DND-41 (cell line): ENCODE data around the gene DYNC1I1.

Source experiments
- ATAC-seq: fragments of 200-7000 bp; cut with Tn5 transposase; 3 replicates; pipeline ENCODE4 v1.9.1; 2021; ENCODE audit warnings: low read depth; ENCODE audit not compliant: insufficient read depth
- DNase-seq: peaks from one replicate; pipeline ENCODE4 v3.0.0-alpha.2; 2020
- H2AFZ ChIP-seq: 2 replicates; pipeline ENCODE4 v1.6.0; 2012; ENCODE audit warnings: low read depth, low read length
- H3K27ac ChIP-seq: 2 replicates; pipeline ENCODE4 v1.5.1; 2012; ENCODE audit warnings: low read length, inconsistent platforms
- H3K27me3 ChIP-seq: fragments of 200-600 bp; sonication (generic); 2 replicates; pipeline ENCODE4 v1.6.0; 2012; ENCODE audit warnings: low read length, mild to moderate bottlenecking, inconsistent platforms; ENCODE audit not compliant: insufficient read depth, poor library complexity
- H3K36me3 ChIP-seq: 2 replicates; pipeline ENCODE4 v1.5.1; 2012; ENCODE audit warnings: low read length, inconsistent platforms; ENCODE audit not compliant: insufficient read depth
- H3K4me1 ChIP-seq: 2 replicates; pipeline ENCODE4 v1.5.1; 2012; ENCODE audit warnings: mild to moderate bottlenecking, low read length; ENCODE audit not compliant: insufficient read depth
- H3K4me2 ChIP-seq: 2 replicates; pipeline ENCODE4 v1.6.0; 2012; ENCODE audit warnings: mild to moderate bottlenecking, moderate library complexity, low read length, inconsistent platforms; ENCODE audit not compliant: insufficient read depth
- H3K4me3 ChIP-seq, 2 experiments: fragments of 200-600 bp in 1 of 2; shearing (Covaris generic) in 1 of 2; 2 replicates each; pipeline ENCODE4 v1.5.1; 2012 to 2016; ENCODE audit warnings: inconsistent platforms in 2 of 2, low read length in 2 of 2, mild to moderate bottlenecking in 2 of 2, low read depth in 1 of 2, moderate library complexity in 1 of 2
- H3K79me2 ChIP-seq: 2 replicates; pipeline ENCODE4 v1.6.0; 2012; ENCODE audit warnings: low read length, inconsistent platforms; ENCODE audit not compliant: insufficient read depth
- H3K9ac ChIP-seq: 2 replicates; pipeline ENCODE4 v1.6.0; 2012; ENCODE audit warnings: low read depth, mild to moderate bottlenecking, inconsistent platforms, low read length, moderate library complexity
- H3K9me3 ChIP-seq: 2 replicates; pipeline ENCODE4 v1.5.1; 2012; ENCODE audit warnings: low read length, moderate library complexity, mild to moderate bottlenecking, inconsistent platforms; ENCODE audit not compliant: insufficient read depth, severe bottlenecking
- H4K20me1 ChIP-seq: 2 replicates; pipeline ENCODE4 v1.6.0; 2012; ENCODE audit warnings: low read length; ENCODE audit not compliant: insufficient read depth
- EZH2 ChIP-seq: IDR thresholded peaks from 3 replicates; pipeline ENCODE4 v1.6.1; 2012; ENCODE audit warnings: borderline replicate concordance, low read depth, mild to moderate bottlenecking, moderate library complexity, low read length, inconsistent platforms; ENCODE audit not compliant: severe bottlenecking
- TF ChIP-seq, protein P1 (sequence below): IDR thresholded peaks from 2 replicates; pipeline ENCODE4 v1.5.1; 2012; ENCODE audit warnings: borderline replicate concordance, low read length, moderate library complexity, mild to moderate bottlenecking; ENCODE audit not compliant: poor library complexity, severe bottlenecking; ENCODE audit errors: extremely low read depth

The DYNC1I1 gene

DNA sequence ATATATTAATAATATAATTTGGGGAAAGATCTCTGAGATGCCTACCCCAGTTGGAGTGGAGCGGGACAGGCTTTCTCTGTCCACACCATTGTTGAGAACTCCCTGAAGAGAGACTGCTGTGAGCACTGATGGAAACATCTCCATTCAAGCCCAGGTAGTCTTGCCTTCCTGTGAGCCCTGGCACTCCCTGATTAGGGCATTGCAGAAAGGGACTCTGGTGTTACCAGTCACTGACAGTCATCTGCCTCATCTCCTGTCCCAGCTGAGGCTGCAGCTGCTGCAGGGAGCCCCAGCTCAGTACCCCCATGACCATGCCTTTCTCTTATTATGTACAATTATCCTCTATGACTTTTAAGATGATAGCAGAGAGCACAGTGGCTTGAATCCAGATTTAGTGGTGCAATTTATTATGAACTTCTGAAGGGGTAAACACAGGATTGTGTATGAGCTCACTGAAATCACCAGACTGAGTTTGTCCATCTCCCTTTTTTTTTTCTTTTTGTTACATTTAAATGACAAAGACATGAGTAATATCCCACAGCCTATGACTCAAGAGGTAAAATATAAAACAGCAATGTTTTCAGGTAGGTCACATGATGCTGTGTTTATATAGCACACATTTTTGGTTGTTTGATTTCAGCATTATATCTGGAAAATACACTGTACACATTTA is 312.7 kb downstream of the DYNC1I1 start:
- Histone ChIP-seq H3K4me2 (no peak overlapping the region), H3K79me2 (no peaks in the 10 kb centered on the region), H3K9ac (no peak overlapping the region), H3K9me3 (no peaks in the 10 kb centered on the region), H4K20me1 (no peaks in the 10 kb centered on the region), H3K27me3 (no peaks in the 10 kb centered on the region), H3K4me1 (no peaks in the 10 kb centered on the region), H3K27ac (no peak overlapping the region), H3K4me3 (no peak overlapping the region), H3K36me3 (no peaks in the 10 kb centered on the region), H2AFZ (no peak overlapping the region)
- ATAC-seq (no peak), DNase-seq (no peak)
- no peak for TF ChIP-seq EZH2
- TF ChIP-seq, protein P1, sequence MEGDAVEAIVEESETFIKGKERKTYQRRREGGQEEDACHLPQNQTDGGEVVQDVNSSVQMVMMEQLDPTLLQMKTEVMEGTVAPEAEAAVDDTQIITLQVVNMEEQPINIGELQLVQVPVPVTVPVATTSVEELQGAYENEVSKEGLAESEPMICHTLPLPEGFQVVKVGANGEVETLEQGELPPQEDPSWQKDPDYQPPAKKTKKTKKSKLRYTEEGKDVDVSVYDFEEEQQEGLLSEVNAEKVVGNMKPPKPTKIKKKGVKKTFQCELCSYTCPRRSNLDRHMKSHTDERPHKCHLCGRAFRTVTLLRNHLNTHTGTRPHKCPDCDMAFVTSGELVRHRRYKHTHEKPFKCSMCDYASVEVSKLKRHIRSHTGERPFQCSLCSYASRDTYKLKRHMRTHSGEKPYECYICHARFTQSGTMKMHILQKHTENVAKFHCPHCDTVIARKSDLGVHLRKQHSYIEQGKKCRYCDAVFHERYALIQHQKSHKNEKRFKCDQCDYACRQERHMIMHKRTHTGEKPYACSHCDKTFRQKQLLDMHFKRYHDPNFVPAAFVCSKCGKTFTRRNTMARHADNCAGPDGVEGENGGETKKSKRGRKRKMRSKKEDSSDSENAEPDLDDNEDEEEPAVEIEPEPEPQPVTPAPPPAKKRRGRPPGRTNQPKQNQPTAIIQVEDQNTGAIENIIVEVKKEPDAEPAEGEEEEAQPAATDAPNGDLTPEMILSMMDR, result no peak

DNA sequence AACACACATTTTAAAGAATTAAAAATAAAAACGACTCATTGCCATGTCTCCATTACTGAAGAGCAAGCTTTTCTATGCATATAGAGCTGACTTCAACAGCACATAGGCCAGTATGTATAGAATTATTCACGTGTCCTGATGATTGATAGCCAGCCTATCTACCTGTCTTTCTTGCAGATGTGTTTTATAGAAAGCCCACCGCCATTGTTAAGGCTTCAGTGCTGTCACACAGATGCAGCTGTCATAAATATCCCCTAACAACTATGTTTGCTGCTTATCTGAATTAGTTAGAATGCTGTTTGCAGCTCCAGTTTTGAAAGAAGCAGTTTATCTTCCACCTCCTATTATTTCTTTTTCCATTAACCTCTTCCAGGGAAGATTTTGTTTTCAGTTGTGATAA is 313.6 kb downstream of the DYNC1I1 start:
- no peaks in the 10 kb centered on the region for H3K9me3 ChIP-seq
- no peak overlapping the region for H2AFZ ChIP-seq
- H3K4me3 ChIP-seq, result no peak overlapping the region
- H3K27ac ChIP-seq, result no peak overlapping the region
- DNase-seq, result no peak
- ATAC-seq, result no peak
- no peak overlapping the region for H3K4me2 ChIP-seq
- H3K9ac ChIP-seq, result no peak overlapping the region
- H4K20me1 ChIP-seq, result no peaks in the 10 kb centered on the region
- H3K4me1 ChIP-seq, result no peaks in the 10 kb centered on the region
- no peaks in the 10 kb centered on the region for H3K27me3 ChIP-seq
- no peak for TF ChIP-seq EZH2
- TF ChIP-seq, protein P1, result no peak
- H3K79me2 ChIP-seq, result no peaks in the 10 kb centered on the region
- H3K36me3 ChIP-seq, result no peaks in the 10 kb centered on the region

DNA sequence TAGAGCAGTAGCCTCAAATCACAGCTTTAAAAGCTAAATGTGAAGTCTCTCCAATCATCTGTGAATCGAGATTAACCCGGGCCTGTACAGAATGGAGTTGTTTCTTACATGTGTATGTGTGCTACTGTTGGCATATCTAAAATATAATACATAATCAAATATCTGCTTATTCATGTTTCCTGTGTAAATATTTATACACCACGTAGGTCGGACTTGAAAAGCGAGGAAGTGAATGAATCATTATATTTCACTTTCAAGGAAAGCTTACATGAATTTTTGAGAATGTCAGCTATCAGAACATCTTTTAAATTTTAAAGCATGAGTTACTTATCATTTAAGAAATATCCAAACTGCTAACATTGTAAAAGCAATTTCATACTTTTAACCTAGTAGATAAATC is 316.2 kb downstream of the DYNC1I1 start:
- Histone ChIP-seq H3K9me3 (no peaks in the 10 kb centered on the region), H4K20me1 (no peaks in the 10 kb centered on the region), H3K79me2 (no peaks in the 10 kb centered on the region), H2AFZ (no peak overlapping the region), H3K36me3 (no peaks in the 10 kb centered on the region), H3K4me2 (no peak overlapping the region), H3K4me3 (no peak overlapping the region), H3K4me1 (no peaks in the 10 kb centered on the region), H3K27me3 (no peaks in the 10 kb centered on the region), H3K9ac (no peak overlapping the region), H3K27ac (no peak overlapping the region)
- TF ChIP-seq, protein P1, result no peak
- TF ChIP-seq EZH2, result no peak
- no peak for ATAC-seq
- no peak for DNase-seq

DNA sequence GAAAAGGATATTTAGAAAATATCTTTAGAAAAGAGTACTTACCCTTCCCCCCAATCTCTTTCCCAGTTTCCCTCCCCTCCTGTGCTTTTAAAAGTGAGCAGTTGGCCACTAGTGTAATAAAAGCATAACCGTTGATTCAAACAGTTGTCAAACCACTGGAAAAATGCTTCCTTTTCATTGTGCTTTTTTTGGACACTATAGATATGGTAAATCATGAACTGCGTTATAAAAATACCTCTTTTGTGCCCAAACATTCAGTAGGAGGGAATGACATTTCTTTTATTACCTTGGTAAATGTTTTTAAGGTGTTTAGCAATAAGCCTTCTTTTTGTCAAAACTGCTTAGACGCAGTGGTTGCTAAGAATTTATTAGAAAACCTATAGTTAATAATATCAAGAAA is 317.2 kb downstream of the DYNC1I1 start:
- H3K9me3 ChIP-seq, result no peaks in the 10 kb centered on the region
- H3K4me3 ChIP-seq, result no peak overlapping the region
- peaks cover 2% of the 10 kb centered on the region for H3K27me3 ChIP-seq
- DNase-seq (no peak), ATAC-seq (no peak)
- no peaks in the 10 kb centered on the region for H3K36me3 ChIP-seq
- H3K27ac ChIP-seq, result no peak overlapping the region
- H3K79me2 ChIP-seq, result no peaks in the 10 kb centered on the region
- H2AFZ ChIP-seq, result no peak overlapping the region
- H4K20me1 ChIP-seq, result no peaks in the 10 kb centered on the region
- H3K9ac ChIP-seq, result no peak overlapping the region
- TF ChIP-seq, protein P1, result no peak
- H3K4me2 ChIP-seq, result no peak overlapping the region
- H3K4me1 ChIP-seq, result no peaks in the 10 kb centered on the region
